ENCODE results near the gene ALOX5.
"Not testable (repeated sequence)": the region's sequence is repeated elsewhere in the genome, so short reads cannot be mapped to it uniquely, and the experiment has no call there.

Gene ALOX5

DNA sequence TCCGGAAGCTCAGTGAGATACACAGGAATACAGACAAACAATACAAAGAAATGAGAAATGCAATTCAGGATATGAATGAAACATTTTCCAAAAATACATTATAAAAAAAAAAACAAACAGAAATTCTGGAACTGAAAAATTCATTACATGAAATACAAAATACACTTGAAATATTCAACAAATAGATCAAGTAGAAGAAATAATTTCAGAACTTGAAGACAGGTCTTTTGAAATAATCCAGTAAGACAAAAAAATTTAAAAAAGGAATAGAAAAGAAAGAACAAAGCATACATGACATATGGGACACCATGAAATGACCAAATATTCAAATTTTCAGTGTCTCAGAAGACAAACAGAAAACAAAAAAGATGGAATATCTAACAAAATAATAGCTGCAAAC, 102.5 kb downstream of the ALOX5 start:
- H4K20me1 ChIP-seq (ENCODE audit: insufficient read depth, low read length, poor library complexity, severe bottlenecking) = no peaks in the 10 kb centered on the region
- H3F3A ChIP-seq (ENCODE audit: low read depth) = no peaks in the 10 kb centered on the region
- H2AFZ ChIP-seq (ENCODE audit: low read length) = no peak overlapping the region
- H3K4me1 ChIP-seq (ENCODE audit: insufficient read depth, low read length, poor library complexity, severe bottlenecking) = peaks cover 10% of the 10 kb centered on the region
- peaks cover 23% of the 10 kb centered on the region for H3K9me3 ChIP-seq (ENCODE audit: insufficient read depth, low read depth, low read length)
- TF ChIP-seq, protein P1, sequence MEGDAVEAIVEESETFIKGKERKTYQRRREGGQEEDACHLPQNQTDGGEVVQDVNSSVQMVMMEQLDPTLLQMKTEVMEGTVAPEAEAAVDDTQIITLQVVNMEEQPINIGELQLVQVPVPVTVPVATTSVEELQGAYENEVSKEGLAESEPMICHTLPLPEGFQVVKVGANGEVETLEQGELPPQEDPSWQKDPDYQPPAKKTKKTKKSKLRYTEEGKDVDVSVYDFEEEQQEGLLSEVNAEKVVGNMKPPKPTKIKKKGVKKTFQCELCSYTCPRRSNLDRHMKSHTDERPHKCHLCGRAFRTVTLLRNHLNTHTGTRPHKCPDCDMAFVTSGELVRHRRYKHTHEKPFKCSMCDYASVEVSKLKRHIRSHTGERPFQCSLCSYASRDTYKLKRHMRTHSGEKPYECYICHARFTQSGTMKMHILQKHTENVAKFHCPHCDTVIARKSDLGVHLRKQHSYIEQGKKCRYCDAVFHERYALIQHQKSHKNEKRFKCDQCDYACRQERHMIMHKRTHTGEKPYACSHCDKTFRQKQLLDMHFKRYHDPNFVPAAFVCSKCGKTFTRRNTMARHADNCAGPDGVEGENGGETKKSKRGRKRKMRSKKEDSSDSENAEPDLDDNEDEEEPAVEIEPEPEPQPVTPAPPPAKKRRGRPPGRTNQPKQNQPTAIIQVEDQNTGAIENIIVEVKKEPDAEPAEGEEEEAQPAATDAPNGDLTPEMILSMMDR (conservative IDR thresholded peaks at IDR 0.05; ENCODE audit: low read length) = no peak
- no peak for TF ChIP-seq EZH2phosphoT487 (IDR thresholded peaks at IDR 0.05; ENCODE audit: borderline replicate concordance)
- H3K36me3 ChIP-seq (ENCODE audit: insufficient read depth, low read length) = no peaks in the 10 kb centered on the region
- no peaks in the 10 kb centered on the region for H3K9me2 ChIP-seq (replicated peaks; ENCODE audit: low read depth, low read length)
- H3K27me3 ChIP-seq (ENCODE audit: insufficient read depth, low read length, poor library complexity, severe bottlenecking) = no peaks in the 10 kb centered on the region
- H3K4me3 ChIP-seq (ENCODE audit: low read length, poor library complexity, severe bottlenecking) = no peak overlapping the region
- no peaks in the 10 kb centered on the region for H3K79me2 ChIP-seq (ENCODE audit: insufficient read depth, low read length)
- H3K4me2 ChIP-seq (ENCODE audit: low read depth, low read length, poor library complexity, severe bottlenecking) = no peak overlapping the region
- H3K9ac ChIP-seq (ENCODE audit: low read depth, low read length, poor library complexity, severe bottlenecking) = no peak overlapping the region

DNA sequence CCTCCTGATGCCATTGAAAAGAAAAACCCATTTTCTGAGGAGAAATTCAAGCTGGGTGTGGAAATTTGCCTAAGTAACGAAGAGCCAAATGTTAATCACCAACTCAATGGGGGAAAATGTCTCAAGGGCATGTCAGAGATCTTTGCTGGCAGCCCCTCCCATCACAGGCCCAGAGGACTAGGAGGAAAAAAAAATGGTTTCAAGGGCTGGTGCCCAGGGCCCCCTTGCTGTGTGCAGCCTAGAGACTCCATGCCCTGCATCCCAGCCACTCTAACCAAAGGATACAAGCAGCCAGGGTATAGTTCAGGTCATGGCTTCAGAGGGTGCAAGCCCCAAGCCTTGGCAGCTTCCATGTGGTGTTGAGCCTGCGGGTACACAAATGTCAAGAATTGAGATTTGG, 106.3 kb downstream of the ALOX5 start:
- H3K27me3 ChIP-seq (ENCODE audit: insufficient read depth, low read length, poor library complexity, severe bottlenecking) = no peaks in the 10 kb centered on the region
- H3F3A ChIP-seq (ENCODE audit: low read depth) = no peaks in the 10 kb centered on the region
- peaks cover 6% of the 10 kb centered on the region; the same call in 1 of the 2 replicates for H3K36me3 ChIP-seq (ENCODE audit: insufficient read depth, low read length)
- no peak overlapping the region for H3K4me3 ChIP-seq (ENCODE audit: low read length, poor library complexity, severe bottlenecking)
- H4K20me1 ChIP-seq (ENCODE audit: insufficient read depth, low read length, poor library complexity, severe bottlenecking) = no peaks in the 10 kb centered on the region
- H3K9me2 ChIP-seq (replicated peaks; ENCODE audit: low read depth, low read length) = no peaks in the 10 kb centered on the region
- H3K79me2 ChIP-seq (ENCODE audit: insufficient read depth, low read length) = no peaks in the 10 kb centered on the region
- H3K9ac ChIP-seq (ENCODE audit: low read depth, low read length, poor library complexity, severe bottlenecking) = no peak overlapping the region
- H3K4me1 ChIP-seq (ENCODE audit: insufficient read depth, low read length, poor library complexity, severe bottlenecking) = no peaks in the 10 kb centered on the region
- peaks cover 23% of the 10 kb centered on the region for H3K9me3 ChIP-seq (ENCODE audit: insufficient read depth, low read depth, low read length)
- no peak overlapping the region for H3K4me2 ChIP-seq (ENCODE audit: low read depth, low read length, poor library complexity, severe bottlenecking)
- TF ChIP-seq, protein P1 (conservative IDR thresholded peaks at IDR 0.05; ENCODE audit: low read length) = no peak
- no peak overlapping the region for H2AFZ ChIP-seq (ENCODE audit: low read length)

DNA sequence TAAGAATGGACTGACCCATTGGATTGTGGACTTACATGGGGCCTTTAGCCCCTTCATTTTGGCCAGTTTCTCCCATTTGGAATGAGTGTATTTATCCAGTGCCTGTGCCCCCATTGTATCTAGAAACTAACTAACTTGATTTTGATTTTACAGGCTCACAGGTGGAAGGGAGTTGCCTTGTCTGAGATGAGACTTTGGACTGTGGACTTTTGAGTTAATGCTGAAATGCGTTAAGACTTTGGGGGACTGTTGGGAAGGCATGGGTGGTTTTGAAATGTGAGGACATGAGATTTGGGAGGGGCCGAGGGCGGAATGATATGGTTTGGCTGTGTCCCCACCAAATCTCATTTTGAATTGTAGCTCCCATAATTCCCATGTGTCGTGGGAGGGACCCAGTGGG, 107.1 kb downstream of the ALOX5 start:
- H4K20me1 ChIP-seq (ENCODE audit: insufficient read depth, low read length, poor library complexity, severe bottlenecking); H3K4me3 ChIP-seq (ENCODE audit: low read length, poor library complexity, severe bottlenecking); H2AFZ ChIP-seq (ENCODE audit: low read length); H3K4me2 ChIP-seq (ENCODE audit: low read depth, low read length, poor library complexity, severe bottlenecking); H3K79me2 ChIP-seq (ENCODE audit: insufficient read depth, low read length); H3K9me2 ChIP-seq (replicated peaks; ENCODE audit: low read depth, low read length); H3K9ac ChIP-seq (ENCODE audit: low read depth, low read length, poor library complexity, severe bottlenecking); H3K36me3 ChIP-seq (ENCODE audit: insufficient read depth, low read length); H3K27me3 ChIP-seq (ENCODE audit: insufficient read depth, low read length, poor library complexity, severe bottlenecking); H3F3A ChIP-seq (ENCODE audit: low read depth); H3K4me1 ChIP-seq (ENCODE audit: insufficient read depth, low read length, poor library complexity, severe bottlenecking): not testable (repeated sequence)
- H3K9me3 ChIP-seq (ENCODE audit: insufficient read depth, low read depth, low read length) = peaks cover 21% of the 10 kb centered on the region

DNA sequence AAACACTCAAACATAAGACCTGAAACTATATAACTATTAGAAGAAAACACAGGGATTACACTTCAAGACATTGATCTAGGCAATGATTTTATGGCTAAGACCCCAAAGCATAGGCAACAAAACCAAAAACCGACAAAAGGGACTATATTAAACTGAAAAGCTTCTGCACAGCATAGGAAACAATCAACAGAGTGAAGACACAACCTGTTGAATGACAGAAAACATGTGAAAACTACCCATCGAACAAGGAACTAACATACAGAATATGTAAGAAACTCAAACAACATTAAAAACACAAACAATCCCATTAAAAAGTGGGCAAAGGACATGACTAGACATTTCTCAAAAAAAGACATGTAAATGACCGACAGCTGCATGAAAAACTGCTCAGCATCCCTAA, 109.0 kb downstream of the ALOX5 start:
- no peak overlapping the region for H3K4me3 ChIP-seq (ENCODE audit: low read length, poor library complexity, severe bottlenecking)
- no peaks in the 10 kb centered on the region for H3K4me1 ChIP-seq (ENCODE audit: insufficient read depth, low read length, poor library complexity, severe bottlenecking)
- no peaks in the 10 kb centered on the region for H3K79me2 ChIP-seq (ENCODE audit: insufficient read depth, low read length)
- no peak overlapping the region for H3K4me2 ChIP-seq (ENCODE audit: low read depth, low read length, poor library complexity, severe bottlenecking)
- H3F3A ChIP-seq (ENCODE audit: low read depth) = no peaks in the 10 kb centered on the region
- H3K9me2 ChIP-seq (replicated peaks; ENCODE audit: low read depth, low read length) = no peaks in the 10 kb centered on the region
- H2AFZ ChIP-seq (ENCODE audit: low read length) = no peak overlapping the region
- H3K9me3 ChIP-seq (ENCODE audit: insufficient read depth, low read depth, low read length) = peaks cover 10% of the 10 kb centered on the region; the same call in 1 of the 2 replicates
- peaks cover 6% of the 10 kb centered on the region; the same call in 1 of the 2 replicates for H3K36me3 ChIP-seq (ENCODE audit: insufficient read depth, low read length)
- H3K9ac ChIP-seq (ENCODE audit: low read depth, low read length, poor library complexity, severe bottlenecking) = no peak overlapping the region
- no peaks in the 10 kb centered on the region for H4K20me1 ChIP-seq (ENCODE audit: insufficient read depth, low read length, poor library complexity, severe bottlenecking)
- no peaks in the 10 kb centered on the region for H3K27me3 ChIP-seq (ENCODE audit: insufficient read depth, low read length, poor library complexity, severe bottlenecking)
- no peak for TF ChIP-seq EZH2phosphoT487 (IDR thresholded peaks at IDR 0.05; ENCODE audit: borderline replicate concordance)
- TF ChIP-seq, protein P1 (conservative IDR thresholded peaks at IDR 0.05; ENCODE audit: low read length) = no peak
